NCI-H2029 treated with DMSO at 0.1 percent for 48 hours (cell line): ENCODE results near the gene RSPH3.
A peak's percentile ranks its signal among the peaks of the same experiment; 100 is the strongest.
"Not testable (repeated sequence)": the region's sequence is repeated elsewhere in the genome, so short reads cannot be mapped to it uniquely, and the experiment has no call there.

Experiments
- DNase-seq: peaks from one replicate; lab custom pipeline; 2025; lab: John Stamatoyannopoulos, UW

Gene RSPH3

DNA sequence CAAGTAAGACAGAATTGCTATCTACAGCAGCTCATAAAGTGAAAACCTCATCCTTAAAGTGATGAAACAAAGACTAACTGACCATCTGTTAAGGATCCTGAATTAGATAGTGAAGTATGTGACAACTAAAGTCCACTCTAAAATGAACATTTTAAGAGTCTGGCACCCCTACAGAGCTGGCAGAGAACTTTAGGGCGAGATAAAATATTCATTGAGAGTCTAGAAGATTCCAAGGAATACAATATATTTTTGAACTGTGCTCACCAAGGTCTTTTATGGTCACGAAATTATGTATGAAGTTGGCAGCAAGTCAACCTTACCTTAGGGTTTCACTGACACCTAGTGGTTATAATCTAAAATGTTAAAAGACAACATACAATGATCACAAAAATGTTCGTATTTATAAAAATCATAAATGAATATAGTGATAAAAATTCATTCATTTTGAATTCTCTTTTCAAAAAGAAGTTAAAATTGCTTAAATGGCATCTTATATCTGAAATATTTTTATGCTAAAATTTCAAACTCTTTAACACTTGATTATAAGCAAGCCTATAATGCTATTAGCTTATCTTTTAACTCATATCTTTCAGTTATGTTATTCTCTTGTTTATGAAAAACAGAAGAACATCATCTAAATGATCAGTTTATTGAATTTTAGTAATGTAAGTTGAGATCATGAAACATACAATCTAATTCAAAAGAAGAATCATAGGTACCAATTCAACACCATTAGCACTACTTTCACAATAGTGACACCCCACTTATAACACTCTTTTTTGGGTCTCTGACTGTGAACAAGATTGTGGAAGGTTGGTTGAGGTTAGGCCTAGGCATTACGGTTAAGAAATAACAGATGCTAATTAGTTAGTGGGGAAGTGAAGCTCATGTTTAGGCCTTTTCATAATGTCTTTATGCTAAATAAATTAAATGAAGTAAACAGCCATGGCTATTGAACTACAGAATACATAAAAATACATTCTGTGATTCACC is 27.5 kb downstream of the RSPH3 start:
- DNase-seq, result peak; percentile 70

DNA sequence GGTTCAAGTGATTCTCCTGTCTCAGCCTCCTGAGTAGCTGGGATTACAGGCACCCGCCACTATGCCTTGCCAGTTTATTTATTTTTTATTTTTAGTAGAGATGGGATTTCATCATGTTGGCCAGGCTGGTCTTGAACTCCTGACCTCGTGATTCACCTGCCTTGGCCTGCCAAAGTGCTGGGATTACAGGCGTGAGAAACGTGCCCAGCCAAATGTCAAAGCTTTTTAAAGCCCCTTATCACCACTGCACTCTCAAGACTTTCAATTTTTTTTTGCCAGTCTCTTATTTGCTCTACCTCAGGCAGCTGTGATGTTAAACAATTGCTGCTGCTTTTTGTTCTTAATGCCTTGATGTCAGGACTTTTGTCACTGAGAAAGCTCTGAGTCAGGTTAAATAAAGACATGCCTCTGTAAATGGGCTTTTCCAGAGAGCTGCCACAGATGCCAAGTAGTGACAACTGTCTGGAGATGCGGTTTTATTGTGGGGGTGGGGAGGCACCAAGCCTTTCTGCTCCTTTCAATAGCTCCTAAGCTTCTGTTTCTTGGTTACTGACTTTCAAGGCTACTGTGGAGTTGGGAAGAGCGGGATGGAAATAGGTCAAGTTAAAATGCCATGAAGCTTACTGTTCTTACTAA is 29.2 kb downstream of the RSPH3 start:
- DNase-seq, result no peak

DNA sequence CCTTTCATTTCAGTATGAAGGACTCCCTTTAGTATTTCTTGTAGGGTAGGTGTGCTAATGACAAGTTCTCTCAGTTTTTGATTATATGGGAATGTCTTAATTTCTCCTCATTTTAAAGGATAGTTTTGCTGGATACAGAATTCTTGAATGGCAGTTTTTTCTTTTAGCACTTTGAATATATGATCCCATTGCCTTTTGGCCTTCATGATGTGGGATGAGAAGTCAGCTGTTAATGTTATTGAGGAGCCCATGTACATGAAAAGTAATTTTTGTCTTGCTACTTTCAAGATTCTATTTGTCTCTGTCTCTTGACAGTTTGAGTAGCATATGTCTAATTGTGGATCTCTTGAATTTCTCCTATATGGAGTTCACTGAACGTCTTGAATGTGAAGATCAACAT is 30.9 kb downstream of the RSPH3 start:
- DNase-seq, result no peak

DNA sequence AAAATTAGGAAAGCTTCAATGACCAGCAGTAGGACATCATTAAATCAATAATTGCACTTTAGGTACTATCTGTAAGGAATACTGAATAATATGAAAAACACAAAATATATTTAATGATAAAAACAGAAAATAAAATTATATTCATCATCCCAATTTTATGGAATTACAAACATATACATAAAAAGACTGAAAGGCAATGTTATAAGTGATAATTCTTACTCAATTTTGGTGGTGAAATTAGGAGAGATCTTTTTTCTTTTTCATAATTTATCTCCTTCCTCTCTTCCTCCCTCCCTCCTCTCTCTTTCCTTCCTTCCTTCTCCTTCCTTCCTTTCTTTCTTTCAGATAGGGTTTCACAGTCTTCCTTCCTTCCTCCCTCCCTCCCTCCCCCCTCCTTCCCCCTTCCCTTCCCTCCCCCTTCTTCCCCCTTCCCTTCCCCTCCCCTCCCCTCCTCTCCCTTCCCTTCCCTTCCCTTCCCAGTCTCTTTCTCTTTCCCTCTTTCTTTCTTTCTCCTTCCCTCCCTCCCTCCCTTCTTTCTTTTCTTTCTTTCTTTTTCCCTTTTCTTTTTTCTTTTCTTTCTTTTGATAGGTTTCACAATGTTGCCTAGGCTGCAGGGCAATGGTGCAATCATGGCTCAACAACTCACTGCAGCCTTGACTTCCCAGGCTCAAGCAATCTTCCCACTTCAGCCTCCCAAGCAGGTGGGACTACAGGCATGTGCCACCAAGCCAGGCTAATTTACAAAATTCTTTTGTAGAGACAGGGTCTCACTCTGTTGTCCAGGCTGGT is 36.8 kb downstream of the RSPH3 start:
- no peak for DNase-seq

DNA sequence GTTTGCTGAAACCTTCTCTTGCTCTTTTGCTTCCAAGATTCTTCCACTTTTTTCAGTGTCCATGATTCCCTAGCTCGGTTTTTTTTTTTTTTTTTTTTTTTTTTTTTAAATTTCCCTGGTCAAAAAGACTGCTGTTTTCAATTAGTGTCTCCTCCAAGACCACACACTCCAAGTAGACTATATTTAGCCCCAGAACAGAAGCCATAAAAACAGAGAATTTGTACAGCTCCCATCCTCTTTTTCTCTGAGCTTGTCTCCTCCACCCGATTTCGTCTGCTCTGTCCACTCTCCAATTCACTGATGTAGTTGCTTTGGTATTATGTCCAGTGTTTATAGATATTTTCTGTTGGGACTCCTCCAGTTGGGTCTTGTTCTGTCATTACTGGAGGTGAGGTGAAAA is 37.6 kb downstream of the RSPH3 start:
- DNase-seq, result no peak

DNA sequence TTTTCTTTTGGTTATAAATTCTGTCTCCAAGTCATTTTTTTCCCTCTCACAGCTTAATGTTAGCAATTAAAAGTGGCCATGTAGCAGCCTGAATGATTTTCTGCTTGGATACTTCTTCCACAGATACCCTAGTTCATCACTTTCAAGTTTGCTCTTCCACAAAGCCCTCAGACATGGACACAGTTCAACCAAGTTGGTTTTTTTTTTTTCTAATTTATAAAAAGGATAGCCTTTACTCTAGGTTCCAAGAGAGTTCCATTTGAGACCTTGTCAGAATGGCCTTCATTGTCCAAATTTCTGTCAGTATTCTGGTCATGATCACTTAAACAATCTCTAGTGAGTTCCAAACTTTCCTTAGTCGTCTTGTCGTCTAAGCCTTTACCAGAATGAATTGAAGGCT is 40.0 kb downstream of the RSPH3 start:
- no peak for DNase-seq

DNA sequence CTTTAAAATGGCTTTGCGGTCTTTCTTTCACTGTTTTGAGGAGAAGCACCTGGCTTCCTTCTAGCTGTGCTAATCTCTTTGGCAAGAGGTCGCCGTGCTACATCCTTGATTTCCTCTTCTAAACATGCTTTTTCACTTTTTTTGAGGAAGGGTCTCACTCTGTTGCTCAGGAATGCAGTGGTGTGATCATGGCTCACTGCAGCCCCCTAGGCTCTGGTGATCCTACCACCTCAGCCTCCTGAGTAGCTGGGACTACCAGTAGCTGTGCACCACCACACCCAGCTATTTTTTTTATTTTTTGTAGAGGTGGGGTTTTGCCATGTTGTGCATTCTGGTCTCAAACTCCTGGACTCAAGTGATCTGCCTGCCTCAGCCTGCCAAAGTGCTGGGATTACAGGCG is 40.5 kb downstream of the RSPH3 start:
- DNase-seq, result no peak

DNA sequence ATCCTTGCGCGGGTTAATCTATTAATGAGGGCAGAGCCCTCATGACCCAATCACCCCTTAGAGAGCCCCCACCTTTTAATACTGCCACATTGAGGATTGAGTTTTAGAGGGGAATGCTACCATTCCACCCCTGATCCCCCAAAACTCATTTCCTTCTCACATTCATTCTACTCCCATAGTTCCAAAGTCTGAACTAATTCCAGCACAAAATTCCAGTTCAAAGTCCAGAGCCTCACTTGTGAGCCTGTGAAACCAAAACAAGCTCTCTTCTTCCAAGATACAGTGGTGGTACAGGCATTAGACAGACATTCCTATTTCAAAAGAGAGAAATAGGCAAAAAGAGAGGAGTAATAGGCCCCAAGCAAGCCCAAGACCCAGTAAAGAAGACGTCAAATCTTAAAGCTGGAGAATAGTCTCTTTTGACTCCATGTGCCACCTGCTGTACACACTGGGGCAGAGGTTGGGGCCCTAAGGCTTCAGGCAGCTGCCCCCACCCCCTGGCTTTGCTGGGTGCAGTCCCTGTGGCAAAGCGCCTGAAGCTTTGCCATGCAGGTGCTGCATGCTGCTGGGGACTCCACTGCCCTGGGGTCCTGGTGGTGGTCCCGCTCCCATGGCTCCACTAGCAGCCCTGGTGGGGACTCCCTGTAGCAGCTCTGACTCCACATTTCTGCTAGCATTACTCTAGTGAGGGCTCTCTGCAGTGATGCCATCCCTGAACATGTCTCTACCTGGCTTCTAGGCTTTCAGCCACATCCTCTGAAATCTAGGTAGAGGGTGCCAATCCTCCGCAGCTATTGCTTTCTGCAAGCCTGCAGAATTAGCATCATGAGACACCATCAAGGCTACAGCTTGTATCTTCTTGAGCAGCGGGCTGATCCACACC is 41.3 kb downstream of the RSPH3 start:
- no peak for DNase-seq

DNA sequence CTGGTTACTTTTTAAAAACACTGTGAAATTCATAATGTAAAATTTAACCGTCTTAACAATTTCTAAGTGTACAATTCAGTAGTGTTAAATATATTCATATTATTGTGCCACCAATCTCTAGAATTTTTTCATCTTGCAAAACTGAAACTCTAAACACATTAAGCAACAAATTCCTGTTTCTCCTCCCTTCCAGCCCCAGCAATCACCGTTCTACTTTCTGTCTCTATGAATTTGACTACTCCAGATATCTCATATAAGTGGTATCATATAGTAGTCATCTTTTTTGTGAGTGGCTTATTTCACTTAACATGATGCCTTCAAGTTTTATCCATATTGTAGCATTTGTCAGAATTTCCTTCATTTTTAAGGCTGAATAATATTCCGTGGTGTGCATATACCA is 44.7 kb downstream of the RSPH3 start:
- no peak for DNase-seq

DNA sequence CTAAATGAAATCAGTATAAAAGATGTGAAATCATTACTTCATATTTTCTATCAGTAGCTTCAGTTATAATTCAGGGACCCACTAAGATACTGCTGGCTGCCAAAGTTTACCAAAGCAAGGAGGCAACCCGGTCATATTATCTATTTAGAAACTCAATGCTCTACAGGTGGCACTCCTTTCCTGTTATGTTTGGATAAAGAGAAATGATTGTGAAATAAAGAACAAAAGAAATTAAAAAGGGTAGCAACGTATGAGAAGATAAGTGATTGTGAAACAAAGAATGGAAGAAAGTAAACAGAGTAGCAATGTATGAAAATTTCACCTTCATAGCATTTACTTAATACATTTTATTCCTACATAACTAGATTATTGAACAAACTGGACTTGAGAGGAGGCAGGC is 45.2 kb downstream of the RSPH3 start:
- no peak for DNase-seq

DNA sequence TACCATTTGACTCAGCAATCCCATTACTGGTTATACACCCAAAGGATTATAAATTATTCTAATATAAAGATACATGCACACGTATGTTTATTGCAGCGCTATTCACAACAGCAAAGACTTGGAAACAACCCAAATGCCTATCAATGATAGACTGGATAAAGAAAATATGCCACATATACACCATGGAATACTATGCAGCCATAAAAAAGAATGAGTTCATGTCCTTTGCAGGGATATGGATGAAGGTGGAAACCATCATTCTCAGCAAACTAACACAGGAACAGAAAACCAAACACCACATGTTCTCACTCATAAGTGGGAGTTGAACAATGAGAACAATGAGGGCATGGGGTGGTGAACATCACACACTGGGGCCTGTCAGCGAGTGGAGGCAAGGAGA is 48.0 kb downstream of the RSPH3 start:
- not testable (repeated sequence) for DNase-seq

DNA sequence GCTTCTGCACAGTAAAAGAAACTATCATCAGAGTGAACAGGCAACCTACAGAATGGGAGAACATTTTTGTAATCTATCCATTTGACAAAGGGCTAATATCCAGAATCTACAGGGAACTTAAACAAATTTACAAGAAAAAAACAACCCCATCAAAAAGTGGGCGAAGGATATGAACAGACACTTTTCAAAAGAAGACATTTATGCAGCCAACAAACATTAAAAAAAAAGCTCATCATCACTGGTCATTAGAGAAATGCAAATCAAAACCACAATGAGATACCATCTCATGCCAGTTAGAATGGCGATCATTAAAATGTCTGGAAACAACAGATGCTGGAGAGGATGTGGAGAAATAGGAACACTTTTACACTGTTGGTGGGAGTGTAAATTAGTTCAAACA is 48.4 kb downstream of the RSPH3 start:
- not testable (repeated sequence) for DNase-seq

DNA sequence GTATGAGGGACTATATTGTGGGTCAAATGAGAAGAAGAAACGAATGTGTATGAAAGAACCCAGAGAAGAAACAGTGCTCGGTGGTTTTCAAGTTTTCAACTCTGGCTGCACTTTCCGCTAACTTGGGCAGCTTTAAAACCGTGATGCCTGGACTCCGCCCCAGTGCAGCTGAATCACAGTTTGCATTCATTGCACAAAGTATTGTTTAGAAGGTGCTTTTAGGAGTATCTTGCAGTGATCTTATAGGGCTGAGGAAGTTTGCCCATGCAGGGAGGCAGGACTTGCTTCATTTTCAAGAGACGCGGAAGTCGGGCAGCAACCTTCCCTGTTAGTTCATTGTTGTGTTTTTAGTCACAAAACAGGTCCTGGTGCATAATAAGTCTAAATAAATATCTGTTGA is 52.7 kb downstream of the RSPH3 start:
- no peak for DNase-seq

DNA sequence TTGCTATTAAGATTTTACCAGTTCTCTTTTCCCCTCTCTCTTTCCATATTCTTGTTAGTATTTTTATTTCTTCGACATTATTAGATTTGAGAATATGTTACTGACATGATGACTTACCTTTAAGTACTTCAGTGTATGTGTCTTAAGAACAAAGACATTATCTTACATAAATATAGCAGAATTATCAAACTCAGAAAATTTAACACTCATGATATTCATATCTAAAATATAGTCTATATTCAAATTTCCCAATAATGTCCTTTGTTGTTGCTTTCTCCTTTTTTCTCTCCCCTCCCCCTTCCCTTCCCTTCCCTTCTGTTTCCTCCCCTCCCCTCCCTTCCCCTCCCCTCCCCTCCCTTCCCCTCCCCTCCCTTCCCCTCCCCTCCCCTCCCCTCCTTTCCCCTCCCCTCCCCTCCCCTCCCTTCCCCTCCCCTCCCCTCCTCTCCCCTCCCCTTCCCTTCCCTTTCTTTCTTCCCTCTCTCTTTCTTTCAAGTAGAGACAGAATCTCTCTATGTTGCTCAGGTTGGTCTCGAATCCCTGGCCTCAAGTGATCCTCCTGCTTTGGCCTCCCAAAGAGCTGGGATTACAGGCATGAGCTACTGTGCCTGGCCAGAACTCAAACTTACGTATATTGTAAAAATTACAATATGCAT is 56.5 kb downstream of the RSPH3 start:
- DNase-seq, result no peak

DNA sequence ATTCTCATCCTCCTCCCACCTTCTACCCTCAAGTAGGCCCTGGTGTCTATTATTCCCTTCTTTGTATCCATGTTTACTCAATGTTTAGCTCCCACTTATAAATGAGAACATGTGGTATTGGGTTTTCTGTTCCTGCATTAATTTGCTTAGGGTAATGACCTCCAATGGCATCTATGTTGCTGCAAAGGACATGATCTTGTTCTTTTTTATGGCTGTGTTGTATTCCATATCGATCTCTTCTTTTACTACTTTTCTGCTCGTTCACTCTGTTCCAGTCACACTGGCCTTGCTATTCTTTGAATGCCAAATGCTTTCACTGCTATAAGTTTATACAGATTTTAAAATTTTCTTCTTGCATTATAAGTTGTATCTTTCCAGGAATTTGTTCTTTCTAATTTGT is 57.7 kb downstream of the RSPH3 start:
- no peak for DNase-seq

DNA sequence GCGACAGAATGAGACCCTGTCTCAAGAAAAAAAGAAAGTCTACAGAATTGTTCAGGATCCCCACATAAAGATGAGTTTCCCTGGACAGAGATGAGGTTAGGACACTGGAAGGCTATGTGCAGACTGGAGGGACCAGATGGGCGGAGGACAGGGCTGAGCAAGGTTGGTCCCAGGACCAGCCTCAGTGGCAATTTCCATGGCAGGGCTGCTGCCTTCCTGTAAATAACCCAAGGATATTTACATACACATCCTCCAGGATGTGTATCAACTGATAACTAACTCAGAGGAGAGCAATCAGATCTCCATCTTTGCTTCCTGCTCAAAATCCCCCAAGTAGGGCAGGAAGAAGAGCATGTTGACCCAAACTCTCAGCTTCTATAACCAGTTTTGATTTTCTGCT is 58.8 kb downstream of the RSPH3 start:
- no peak for DNase-seq

DNA sequence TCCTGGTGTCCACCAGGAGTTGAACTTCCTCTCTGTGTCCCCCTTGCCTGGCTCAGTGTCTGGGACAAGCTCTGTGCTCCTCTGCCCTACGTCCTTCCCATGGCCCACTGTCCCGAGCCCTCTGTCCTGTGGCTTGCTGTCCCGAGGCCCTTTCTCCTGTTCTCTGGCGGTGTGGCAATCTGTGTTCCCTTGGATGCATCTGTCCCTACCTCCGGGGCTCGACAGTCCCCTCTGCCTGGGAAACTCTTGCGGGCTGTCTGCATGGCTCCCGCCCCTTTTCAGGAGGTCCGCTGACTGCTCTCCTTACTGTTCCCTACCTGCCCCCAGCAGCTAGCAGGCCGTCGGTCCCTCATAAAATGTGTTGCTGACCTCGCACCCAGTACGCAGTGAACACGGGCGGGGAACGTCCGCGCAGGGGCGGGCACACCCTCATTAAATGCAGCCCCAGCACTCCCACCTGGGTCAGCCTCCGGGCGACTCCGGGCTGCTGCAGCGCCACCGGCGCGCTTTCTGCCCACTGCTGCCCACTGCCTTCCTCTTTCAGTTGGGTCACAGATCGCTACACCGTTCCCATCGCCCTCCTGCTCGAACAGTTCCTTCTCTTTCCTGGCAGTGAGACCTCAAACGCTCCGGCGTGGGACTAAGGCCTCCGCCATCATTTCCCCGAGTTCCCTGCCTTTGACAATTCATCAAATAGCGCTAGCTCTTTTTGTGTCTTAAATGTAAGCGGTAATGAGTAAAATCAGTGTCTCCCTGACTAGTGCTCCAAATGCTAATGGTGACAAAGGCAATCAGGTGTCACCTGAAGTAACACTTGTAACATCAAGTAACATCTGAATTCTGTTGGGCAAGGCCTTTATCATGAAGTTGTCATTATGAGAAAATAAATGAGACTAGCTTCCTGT is 60.5 kb downstream of the RSPH3 start:
- no peak for DNase-seq

DNA sequence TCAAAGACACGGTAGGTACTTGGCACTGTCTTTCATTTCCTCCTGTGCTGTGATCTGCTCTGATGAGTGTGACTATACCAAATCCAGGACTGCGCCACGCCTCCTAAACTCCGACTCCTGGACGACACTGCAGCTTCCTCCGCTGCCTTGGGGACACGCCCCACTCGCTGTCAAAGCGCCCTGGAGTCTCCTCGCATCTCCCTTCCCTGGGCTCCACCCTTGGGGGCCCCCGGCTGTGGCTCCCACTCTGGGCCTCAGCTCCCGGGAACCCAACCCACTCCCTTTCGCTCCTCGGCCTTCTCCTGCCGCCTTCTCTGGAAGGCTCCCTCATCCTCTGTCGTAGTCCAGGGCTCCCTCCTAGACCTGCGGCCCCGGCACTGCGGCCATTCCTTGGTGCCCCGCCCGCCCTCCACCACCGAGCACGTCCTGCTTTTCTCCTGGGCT is 61.2 kb downstream of the RSPH3 start:
- no peak for DNase-seq

DNA sequence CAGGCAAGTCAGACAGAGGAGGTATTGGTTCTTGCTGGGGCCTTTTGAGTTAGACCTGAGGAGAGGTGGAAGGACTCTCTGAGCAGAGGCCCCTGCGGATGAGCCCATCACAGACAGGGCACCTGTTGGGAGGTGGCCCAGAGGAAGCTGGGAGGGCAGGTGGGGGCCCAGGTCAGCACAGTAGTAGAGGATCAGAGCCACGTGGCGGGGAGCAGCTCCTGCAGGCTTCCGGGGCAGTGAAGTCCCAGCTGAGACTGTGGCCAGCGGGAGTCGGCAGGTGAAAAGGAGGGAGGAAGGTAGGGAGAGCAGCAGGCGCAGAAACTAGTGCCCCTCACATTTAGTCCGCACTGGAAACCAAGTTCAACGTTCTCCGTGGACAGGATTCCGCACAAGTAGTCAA is 61.8 kb downstream of the RSPH3 start:
- no peak for DNase-seq

DNA sequence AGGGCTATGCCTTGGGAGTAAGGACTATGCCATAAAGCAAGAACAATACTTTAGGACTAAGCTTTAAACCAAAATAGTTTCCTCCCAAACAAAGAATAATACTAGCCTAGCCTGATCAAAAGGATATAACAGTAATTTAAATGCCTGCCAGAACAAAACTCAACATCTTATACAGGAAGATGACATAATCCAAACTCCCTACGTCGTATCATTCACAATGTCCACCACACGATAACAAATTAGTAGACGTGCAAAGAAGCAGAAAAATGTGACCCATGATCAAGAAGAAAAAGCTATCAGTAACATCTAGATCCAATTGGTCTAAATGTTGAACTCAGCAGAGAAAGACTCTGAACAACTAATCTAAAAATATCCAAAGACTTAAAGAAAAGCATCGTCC is 65.8 kb downstream of the RSPH3 start:
- DNase-seq, result no peak
